GM12873 (cell line): Measurements from ENCODE around the gene PIEZO1.

Source experiments
- CTCF ChIP-seq: IDR thresholded peaks from 2 replicates; pipeline ENCODE4 v1.5.1; 2012; ENCODE audit warnings: low read depth, mild to moderate bottlenecking, moderate library complexity, low read length, control low read depth; ENCODE audit not compliant: insufficient read depth; ENCODE audit errors: missing control alignments

The PIEZO1 gene

GRCh38 chr16:88706229-88706964, 78.6 kb downstream of the PIEZO1 start, which contains the start of the genes CTU2 and RNF166:
Gene CTU2, plus strand, starts transcription at chr16:88706503. Its CDS starts 28 bp downstream, at chr16:88706531.
Gene RNF166, minus strand, starts transcription at chr16:88706408. Its CDS starts 83 bp downstream, at chr16:88706325.
- no peak for TF ChIP-seq CTCF

- TF ChIP-seq CTCF = no peak
These were observed 79.2 kb downstream of the PIEZO1 start for GRCh38 chr16:88705801-88706228.

GRCh38 chr16:88705076-88705684, 79.8 kb downstream of the PIEZO1 start:
- TF ChIP-seq CTCF = no peak

- no peak for TF ChIP-seq CTCF
These were observed 81.3 kb downstream of the PIEZO1 start for GRCh38 chr16:88703486-88704309.

GRCh38 chr16:88702371-88703210, 82.4 kb downstream of the PIEZO1 start:
- no peak for TF ChIP-seq CTCF

- TF ChIP-seq CTCF = no peak
These were observed 83.2 kb downstream of the PIEZO1 start for GRCh38 chr16:88701581-88702370.
